Body of pancreas (tissue), 4 donors: ENCODE results near the gene INTS2.

ENCODE experiments used
- CTCF ChIP-seq, 7 experiments: fragments of 450-650 bp in 4 of 7; fragments of 200-600 bp in 3 of 7; sonication (generic) in 3 of 7; IDR thresholded peaks; one replicate each; pipeline ENCODE4 v1.5.1; 2016 to 2019; ENCODE audit warnings: antibody characterized with exemption in 7 of 7
- POLR2A ChIP-seq, 3 donors: fragments of 450-650 bp; IDR thresholded peaks; one replicate each; pipeline ENCODE4 v1.6.1; 2016; ENCODE audit warnings: antibody characterized with exemption in 3 of 3, mild to moderate bottlenecking in 2 of 3

GRCh38 chr17:61875804-61876203, 52.0 kb downstream of the INTS2 start:
- TF ChIP-seq POLR2A (IDR thresholded peaks at IDR 0.05) (no peak), CTCF (IDR thresholded peaks at IDR 0.05) (no peak)
